ENCODE measurements around the gene GLE1.
"Not testable (repeated sequence)": the region's sequence is repeated elsewhere in the genome, so short reads cannot be mapped to it uniquely, and the experiment has no call there.

GLE1 gene

DNA sequence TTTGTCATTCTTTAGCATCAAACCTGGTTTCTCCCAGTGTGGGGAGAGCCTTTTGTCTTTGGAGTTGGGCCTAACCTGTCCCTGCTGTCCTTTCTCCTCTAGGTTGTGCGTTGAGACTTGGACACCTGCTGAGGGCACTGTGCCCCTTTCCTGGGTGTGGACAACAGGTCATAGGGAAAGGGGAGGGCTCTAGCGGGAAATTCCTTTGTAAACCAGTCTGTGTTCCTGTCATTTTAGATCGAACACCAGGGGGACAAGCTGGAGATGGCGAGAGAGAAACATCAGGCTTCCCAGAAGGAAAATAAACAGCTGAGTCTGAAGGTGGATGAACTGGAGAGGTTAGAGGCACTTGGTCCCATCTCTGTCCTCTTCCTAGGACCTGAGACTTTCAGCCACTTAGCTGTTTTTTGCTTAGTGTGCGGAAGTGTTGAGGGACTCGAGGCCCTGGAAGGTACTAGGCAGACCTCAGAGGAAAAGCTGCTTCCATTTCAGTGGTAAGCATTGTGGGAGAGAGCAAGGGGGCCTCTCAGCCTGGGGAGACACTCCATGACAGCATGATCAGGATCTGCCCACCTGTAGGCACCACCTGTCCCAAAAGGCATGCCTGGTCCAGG, 8.6 kb upstream of the GLE1 start:
- TF ChIP-seq, protein P1, sequence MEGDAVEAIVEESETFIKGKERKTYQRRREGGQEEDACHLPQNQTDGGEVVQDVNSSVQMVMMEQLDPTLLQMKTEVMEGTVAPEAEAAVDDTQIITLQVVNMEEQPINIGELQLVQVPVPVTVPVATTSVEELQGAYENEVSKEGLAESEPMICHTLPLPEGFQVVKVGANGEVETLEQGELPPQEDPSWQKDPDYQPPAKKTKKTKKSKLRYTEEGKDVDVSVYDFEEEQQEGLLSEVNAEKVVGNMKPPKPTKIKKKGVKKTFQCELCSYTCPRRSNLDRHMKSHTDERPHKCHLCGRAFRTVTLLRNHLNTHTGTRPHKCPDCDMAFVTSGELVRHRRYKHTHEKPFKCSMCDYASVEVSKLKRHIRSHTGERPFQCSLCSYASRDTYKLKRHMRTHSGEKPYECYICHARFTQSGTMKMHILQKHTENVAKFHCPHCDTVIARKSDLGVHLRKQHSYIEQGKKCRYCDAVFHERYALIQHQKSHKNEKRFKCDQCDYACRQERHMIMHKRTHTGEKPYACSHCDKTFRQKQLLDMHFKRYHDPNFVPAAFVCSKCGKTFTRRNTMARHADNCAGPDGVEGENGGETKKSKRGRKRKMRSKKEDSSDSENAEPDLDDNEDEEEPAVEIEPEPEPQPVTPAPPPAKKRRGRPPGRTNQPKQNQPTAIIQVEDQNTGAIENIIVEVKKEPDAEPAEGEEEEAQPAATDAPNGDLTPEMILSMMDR (IDR thresholded peaks at IDR 0.05), result no peak
- H3K4me3 ChIP-seq, result no peak overlapping the region
- no peak for DNase-seq (ENCODE audit: low spot score)
- no peak overlapping the region for H3K27ac ChIP-seq

GRCh38 chr9:128497824-128498610, 6.5 kb upstream of the GLE1 start:
- Histone ChIP-seq H3K27ac (no peak overlapping the region), H3K4me3 (no peak overlapping the region)
- DNase-seq (ENCODE audit: low spot score), result no peak
- TF ChIP-seq, protein P1 (IDR thresholded peaks at IDR 0.05), result no peak

GRCh38 chr9:128498911-128499310, 5.6 kb upstream of the GLE1 start:
- TF ChIP-seq, protein P1 (IDR thresholded peaks at IDR 0.05), result no peak
- Histone ChIP-seq H3K27ac (no peak overlapping the region), H3K4me3 (no peak overlapping the region)
- no peak for DNase-seq (ENCODE audit: low spot score)

DNA sequence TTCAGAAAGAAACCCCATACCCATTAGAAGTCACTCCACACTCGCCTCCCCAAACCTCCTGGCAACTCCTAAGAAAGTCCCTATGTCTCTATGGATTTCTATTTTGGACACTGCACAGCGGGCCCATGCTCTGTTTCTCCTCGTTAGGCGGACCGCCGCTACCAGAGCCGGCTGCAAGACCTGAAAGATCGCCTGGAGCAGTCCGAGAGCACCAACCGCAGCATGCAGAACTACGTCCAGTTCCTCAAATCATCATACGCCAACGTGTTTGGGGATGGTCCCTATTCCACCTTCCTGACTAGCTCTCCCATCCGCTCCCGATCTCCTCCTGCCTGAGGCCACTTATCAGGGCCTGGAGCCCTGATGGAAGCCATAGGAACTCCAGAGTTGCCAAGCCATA, 4.6 kb upstream of the GLE1 start:
- H3K27ac ChIP-seq, result no peak overlapping the region
- DNase-seq (ENCODE audit: low spot score), result no peak
- H3K4me3 ChIP-seq, result no peak overlapping the region
- TF ChIP-seq, protein P1 (IDR thresholded peaks at IDR 0.05), result no peak

GRCh38 chr9:128503415-128503825, 1.1 kb upstream of the GLE1 start:
- peak overlapping the region; percentile 94 for H3K4me3 ChIP-seq
- not testable (repeated sequence) for DNase-seq (ENCODE audit: low spot score); H3K27ac ChIP-seq

DNA sequence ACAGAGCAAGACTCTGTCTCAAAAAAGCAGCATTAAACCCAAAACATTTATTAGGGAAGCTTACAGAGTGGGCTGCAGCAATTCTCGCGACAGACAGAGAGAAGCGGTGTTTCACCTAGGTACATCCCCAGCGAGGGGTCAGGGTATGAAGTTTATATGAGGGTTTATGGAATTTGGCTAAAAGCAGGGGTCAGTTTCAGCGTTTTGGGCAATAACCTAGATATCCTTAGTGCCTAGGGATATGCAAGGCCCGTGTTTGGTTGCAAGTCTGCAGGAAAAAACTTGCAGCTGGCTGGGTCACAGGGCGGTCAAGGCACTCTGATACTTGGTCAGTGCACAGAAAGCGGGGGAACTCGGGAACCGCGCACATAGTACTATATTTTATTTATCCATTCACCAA, 649 bp upstream of the GLE1 start:
- Histone ChIP-seq H3K27ac (no peak overlapping the region), H3K4me3 (peak overlapping the region; percentile 94)
- TF ChIP-seq, protein P1 (IDR thresholded peaks at IDR 0.05), result no peak
- DNase-seq (ENCODE audit: low spot score), result no peak

DNA sequence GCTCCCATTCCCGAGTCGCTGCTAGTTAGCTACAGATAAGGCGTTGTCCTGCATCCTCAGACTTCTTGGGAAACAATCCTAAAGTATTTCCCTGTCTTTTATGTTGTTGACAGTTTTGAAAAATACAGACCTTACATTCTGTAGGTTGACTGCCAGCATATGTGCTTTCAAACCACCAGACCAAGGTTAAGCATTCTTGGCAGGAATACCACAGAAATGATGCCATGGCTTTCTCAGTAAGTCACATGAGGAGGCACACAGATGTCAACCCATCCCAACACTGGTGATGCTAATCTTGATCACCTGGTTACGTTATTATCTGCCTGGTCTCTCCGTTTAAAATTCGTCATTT, 871 bp downstream of the GLE1 start:
- H3K4me3 ChIP-seq, result peak overlapping the region; percentile 94
- TF ChIP-seq, protein P1 (IDR thresholded peaks at IDR 0.05), result no peak
- no peak for DNase-seq (ENCODE audit: low spot score)
- peak overlapping the region in 1 of 2 donors; percentile 91 for H3K27ac ChIP-seq

GRCh38 chr9:128505906-128506305, 1.4 kb downstream of the GLE1 start:
- DNase-seq (ENCODE audit: low spot score); H3K27ac ChIP-seq; H3K4me3 ChIP-seq: not testable (repeated sequence)

All from coronary artery (tissue), 2 donors.